ENCODE measurements around the gene PALLD.

The PALLD gene

DNA sequence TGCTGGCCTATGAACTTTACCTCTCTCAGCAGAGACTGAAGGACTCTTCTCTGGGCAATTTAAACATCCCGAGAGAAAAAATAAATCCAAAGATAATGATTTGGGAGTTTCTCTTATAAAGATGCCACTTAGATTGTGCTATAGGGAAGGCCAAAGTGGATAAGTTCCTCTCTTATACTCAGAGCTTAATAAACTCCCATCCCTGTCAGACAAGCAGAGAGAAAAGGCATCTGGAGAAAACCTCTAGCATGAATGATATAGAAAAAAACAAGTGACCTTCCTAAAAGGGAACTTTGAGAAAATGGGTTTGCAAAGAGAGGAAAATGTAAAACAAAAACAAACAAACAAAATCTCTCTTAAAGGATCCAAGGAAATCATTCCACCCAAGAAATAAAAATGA, 199.4 kb downstream of the PALLD start (continued):
- no peak for TF ChIP-seq PRDM2 (tag by site-specific recombination; IDR thresholded peaks at IDR 0.05; ENCODE audit: borderline replicate concordance)
- TF ChIP-seq ZEB2 (tag by site-specific recombination; IDR thresholded peaks at IDR 0.05): no peak
- no peak for TF ChIP-seq ZNF16 (tag by site-specific recombination; IDR thresholded peaks at IDR 0.05; ENCODE audit: low read depth)

- CTCF ChIA-PET: no interaction called here
- H3K4me3 ChIP-seq (ENCODE audit: low read depth, low read length): no peak overlapping the region
Measured at GRCh38 chr4:168696826-168697225, 200.0 kb downstream of the PALLD start.

GRCh38 chr4:168699224-168699878, 202.5 kb downstream of the PALLD start:
- POLR2A ChIA-PET: no interaction called here
- Histone ChIP-seq H3K4me3 (ENCODE audit: low read depth, low read length) (no peak overlapping the region), H3K36me3 (ENCODE audit: control insufficient read depth in 2 of 2, insufficient read depth in 1 of 2, low read length in 2 of 2) (no peaks in the 10 kb centered on the region), H3K9me3 (ENCODE audit: control insufficient read depth, insufficient read depth, low read depth, low read length) (no peaks in the 10 kb centered on the region), H3K27ac (ENCODE audit: extremely low read depth, low read depth, low read length) (no peak overlapping the region), H3K4me1 (ENCODE audit: control insufficient read depth, insufficient read depth, low read length) (peaks cover 9% of the 10 kb centered on the region; the same call in 1 of the 2 replicates)
- CTCF ChIA-PET: no interaction called here
- TF ChIP-seq PRDM6 (tag by site-specific recombination; IDR thresholded peaks at IDR 0.05): peak; percentile 34
- no peak for TF ChIP-seq BCL11A (tag by site-specific recombination; IDR thresholded peaks at IDR 0.05; ENCODE audit: low read depth)
- TF ChIP-seq ZNF548 (tag by site-specific recombination; IDR thresholded peaks at IDR 0.05): no peak
- no peak for TF ChIP-seq ZNF221 (tag by site-specific recombination; IDR thresholded peaks at IDR 0.05; ENCODE audit: borderline replicate concordance)
- 0 out of 2 replicates have a peak, but pooled peaks have one; percentile 14 for TF ChIP-seq KLF1 (tag by site-specific recombination; IDR thresholded peaks at IDR 0.05)
- TF ChIP-seq, protein P1, sequence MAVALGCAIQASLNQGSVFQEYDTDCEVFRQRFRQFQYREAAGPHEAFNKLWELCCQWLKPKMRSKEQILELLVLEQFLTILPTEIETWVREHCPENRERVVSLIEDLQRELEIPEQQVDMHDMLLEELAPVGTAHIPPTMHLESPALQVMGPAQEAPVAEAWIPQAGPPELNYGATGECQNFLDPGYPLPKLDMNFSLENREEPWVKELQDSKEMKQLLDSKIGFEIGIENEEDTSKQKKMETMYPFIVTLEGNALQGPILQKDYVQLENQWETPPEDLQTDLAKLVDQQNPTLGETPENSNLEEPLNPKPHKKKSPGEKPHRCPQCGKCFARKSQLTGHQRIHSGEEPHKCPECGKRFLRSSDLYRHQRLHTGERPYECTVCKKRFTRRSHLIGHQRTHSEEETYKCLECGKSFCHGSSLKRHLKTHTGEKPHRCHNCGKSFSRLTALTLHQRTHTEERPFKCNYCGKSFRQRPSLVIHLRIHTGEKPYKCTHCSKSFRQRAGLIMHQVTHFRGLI (tag by site-specific recombination; IDR thresholded peaks at IDR 0.05): no peak
- no peak for TF ChIP-seq ZNF239 (tag by site-specific recombination; IDR thresholded peaks at IDR 0.05)
- TF ChIP-seq ZBTB21 (tag by site-specific recombination; IDR thresholded peaks at IDR 0.05): no peak
- no peak for TF ChIP-seq ZNF692 (tag by site-specific recombination; IDR thresholded peaks at IDR 0.05)
- no peak for TF ChIP-seq ZNF560 (tag by site-specific recombination; IDR thresholded peaks at IDR 0.05; ENCODE audit: borderline replicate concordance)
- TF ChIP-seq ZNF433 (tag by site-specific recombination; IDR thresholded peaks at IDR 0.05; ENCODE audit: low read depth): no peak
- TF ChIP-seq ZNF677 (tag by site-specific recombination; IDR thresholded peaks at IDR 0.05): no peak

More at GRCh38 chr4:168696826-168697225, 200.0 kb downstream of the PALLD start:
- H3K36me3 ChIP-seq (ENCODE audit: control insufficient read depth in 2 of 2, insufficient read depth in 1 of 2, low read length in 2 of 2): no peaks in the 10 kb centered on the region
- no peak overlapping the region for H3K27ac ChIP-seq (ENCODE audit: extremely low read depth, low read depth, low read length)
- peaks cover 15% of the 10 kb centered on the region; the same call in 1 of the 2 replicates for H3K4me1 ChIP-seq (ENCODE audit: control insufficient read depth, insufficient read depth, low read length)
- no peaks in the 10 kb centered on the region for H3K9me3 ChIP-seq (ENCODE audit: control insufficient read depth, insufficient read depth, low read depth, low read length)
- POLR2A ChIA-PET: no interaction called here
- TF ChIP-seq ZNF623 (tag by site-specific recombination; IDR thresholded peaks at IDR 0.05) (no peak), ZNF561 (tag by site-specific recombination; IDR thresholded peaks at IDR 0.05; ENCODE audit: borderline replicate concordance) (no peak), ZNF747 (tag by site-specific recombination; IDR thresholded peaks at IDR 0.05) (no peak), ZNF23 (tag by site-specific recombination; IDR thresholded peaks at IDR 0.05; ENCODE audit: borderline replicate concordance) (no peak), ZNF302 (tag by site-specific recombination; IDR thresholded peaks at IDR 0.05; ENCODE audit: low read depth) (no peak), ZNF610 (tag by site-specific recombination; IDR thresholded peaks at IDR 0.05; ENCODE audit: borderline replicate concordance) (no peak), ZNF521 (tag by site-specific recombination; IDR thresholded peaks at IDR 0.05) (no peak), PRDM1 (tag by site-specific recombination; IDR thresholded peaks at IDR 0.05) (no peak), ZFP3 (tag by site-specific recombination; IDR thresholded peaks at IDR 0.05; ENCODE audit: low read depth) (no peak), ZNF677 (tag by site-specific recombination; IDR thresholded peaks at IDR 0.05) (no peak), ZNF664 (tag by site-specific recombination; IDR thresholded peaks at IDR 0.05) (no peak)
- TF ChIP-seq, protein P2, sequence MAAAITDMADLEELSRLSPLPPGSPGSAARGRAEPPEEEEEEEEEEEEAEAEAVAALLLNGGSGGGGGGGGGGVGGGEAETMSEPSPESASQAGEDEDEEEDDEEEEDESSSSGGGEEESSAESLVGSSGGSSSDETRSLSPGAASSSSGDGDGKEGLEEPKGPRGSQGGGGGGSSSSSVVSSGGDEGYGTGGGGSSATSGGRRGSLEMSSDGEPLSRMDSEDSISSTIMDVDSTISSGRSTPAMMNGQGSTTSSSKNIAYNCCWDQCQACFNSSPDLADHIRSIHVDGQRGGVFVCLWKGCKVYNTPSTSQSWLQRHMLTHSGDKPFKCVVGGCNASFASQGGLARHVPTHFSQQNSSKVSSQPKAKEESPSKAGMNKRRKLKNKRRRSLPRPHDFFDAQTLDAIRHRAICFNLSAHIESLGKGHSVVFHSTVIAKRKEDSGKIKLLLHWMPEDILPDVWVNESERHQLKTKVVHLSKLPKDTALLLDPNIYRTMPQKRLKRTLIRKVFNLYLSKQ (tag by site-specific recombination; IDR thresholded peaks at IDR 0.05; ENCODE audit: borderline replicate concordance): no peak

Measured in HEK293 (cell line).